Posterior vena cava (tissue), 2 donors: ENCODE data around the gene NHS. TPM values are rescaled to one million over a fixed set of nuclear protein-coding genes. Genes with fewer than 3 reads are reported as not detected.
A peak's percentile ranks its signal among the peaks of the same experiment; 100 is the strongest.

Source experiments
- DNase-seq: peaks from one replicate; pipeline ENCODE4 v3.0.0-alpha.2; 2020; ENCODE audit warnings: low spot score
- intact Hi-C, 2 donors: fragments of 100-400 bp; cut with DNase I; formaldehyde crosslinking; loops; one replicate each; pipeline versions ENCODE4 v1.14.1 to v1.14.2; 2022 to 2023
- total RNA-seq, 2 donors: library from RNA; stranded (reverse); fragmentation: NEBNext Ultra II Directional; extraction: Animal tissue kit (Norgen Biotek cat#: 25700); gene quantifications; one replicate each; pipeline ENCODE4 v1.2.1, GENCODE V29; 2021
- donor health status: DM: yes; HTN: yes; CAD: no.
- donor health status: DM: yes; HTN: yes; CAD: no.

Gene NHS
- total RNA-seq, 2 donors from 2014 or later, result 11.1 to 12.2 TPM

- DNase-seq, result no peak
- intact Hi-C loops, result no loop called here
Observed at GRCh38 chrX:17397074-17397473, 22.1 kb downstream of the NHS start.

GRCh38 chrX:17403189-17403691, 28.2 kb downstream of the NHS start:
- DNase-seq, result no peak
- intact Hi-C loops, result no loop called here

- no peak for DNase-seq
- intact Hi-C loops, result no loop called here
Observed at GRCh38 chrX:17403972-17404371, 29.0 kb downstream of the NHS start.

- intact Hi-C loops, result no loop called here
- DNase-seq, result no peak
Observed at GRCh38 chrX:17405225-17405969, 30.4 kb downstream of the NHS start.

GRCh38 chrX:17409566-17410290, 34.7 kb downstream of the NHS start:
- intact Hi-C loops, result no loop called here
- no peak for DNase-seq

GRCh38 chrX:17410651-17411050, 35.7 kb downstream of the NHS start:
- intact Hi-C loops, result no loop called here
- no peak for DNase-seq

- DNase-seq, result no peak
- intact Hi-C loops, result no loop called here
Observed at GRCh38 chrX:17411205-17411604, 36.2 kb downstream of the NHS start.

- intact Hi-C loops, result no loop called here
- no peak for DNase-seq
Observed at GRCh38 chrX:17412692-17413091, 37.7 kb downstream of the NHS start.

- intact Hi-C loops, result no loop called here
Observed at GRCh38 chrX:17413228-17413627, 38.2 kb downstream of the NHS start.

GRCh38 chrX:17414027-17414658, 39.1 kb downstream of the NHS start:
- DNase-seq, result no peak
- intact Hi-C loops, result no loop called here

More at GRCh38 chrX:17413228-17413627, 38.2 kb downstream of the NHS start:
- no peak for DNase-seq

GRCh38 chrX:17414839-17415238, 39.8 kb downstream of the NHS start:
- DNase-seq, result peak; percentile 78
- intact Hi-C loops, result no loop called here

- intact Hi-C loops, result no loop called here
- DNase-seq, result no peak
Observed at GRCh38 chrX:17415242-17415810, 40.3 kb downstream of the NHS start.

- intact Hi-C loops, result no loop called here
- DNase-seq, result no peak
Observed at GRCh38 chrX:17417372-17417771, 42.4 kb downstream of the NHS start.

GRCh38 chrX:17425136-17425535, 50.1 kb downstream of the NHS start:
- DNase-seq, result no peak
- intact Hi-C loops, result loop anchor here in 1 of 2 donors (5.0 kb wide), 1 partner anchor 323 kb away; no protein-coding TSS in a partner anchor

GRCh38 chrX:17425551-17425950, 50.6 kb downstream of the NHS start:
- intact Hi-C loops, result loop anchor here in 1 of 2 donors (5.0 kb wide), 1 partner anchor 323 kb away; no protein-coding TSS in a partner anchor
- DNase-seq, result no peak

GRCh38 chrX:17431171-17431570, 56.2 kb downstream of the NHS start:
- intact Hi-C loops, result no loop called here
- DNase-seq, result no peak

GRCh38 chrX:17432158-17432557, 57.2 kb downstream of the NHS start:
- DNase-seq, result no peak
- intact Hi-C loops, result no loop called here

- intact Hi-C loops, result no loop called here
- DNase-seq, result no peak
Observed at GRCh38 chrX:17433965-17434364, 59.0 kb downstream of the NHS start.

- intact Hi-C loops, result no loop called here
- DNase-seq, result no peak
Observed at GRCh38 chrX:17435476-17435875, 60.5 kb downstream of the NHS start.

GRCh38 chrX:17438221-17438620, 63.2 kb downstream of the NHS start:
- intact Hi-C loops, result no loop called here
- DNase-seq, result no peak
